A673 (cell line): ENCODE data around the gene TSSK2. TPM values are rescaled to one million over a fixed set of nuclear protein-coding genes. Genes with fewer than 3 reads are reported as not detected.

Experiments
- BruUV-seq: library from RNA; stranded (reverse); fragments of 400-500 nt; replicated peaks from 2 replicates; lab custom pipeline; 2021; lab: Mats Ljungman, UMichigan
- CTCF ChIA-PET: fragments of 300-600 bp; sonication (Branson Sonifier 250); formaldehyde crosslinking; loops from one replicate; lab custom pipeline; 2022; ENCODE audit warnings: antibody characterized with exemption; lab: Charles Lee
- POLR2A ChIA-PET: fragments of 300-600 bp; sonication (Branson Sonifier 250); formaldehyde crosslinking; loops from one replicate; lab custom pipeline; 2022; ENCODE audit warnings: antibody characterized with exemption; ENCODE audit not compliant: low non-redundant PET; lab: Charles Lee
- DNase-seq: peaks from one replicate; pipeline ENCODE4 v3.0.0-alpha.2; 2015; ENCODE audit warnings: low spot score
- H3K27ac ChIP-seq: fragments of 200-600 bp; sonication (generic); 2 replicates; pipeline ENCODE4 v1.5.1; 2016; ENCODE audit warnings: mixed run types, low read depth, mild to moderate bottlenecking, mixed read lengths, antibody characterized with exemption, low read length; ENCODE audit not compliant: poor library complexity, severe bottlenecking
- H3K27me3 ChIP-seq: fragments of 200-600 bp; sonication (generic); replicated peaks from 2 replicates; pipeline ENCODE4 v1.6.1; 2017; ENCODE audit warnings: mixed run types, low read depth, mild to moderate bottlenecking, mixed read lengths, antibody characterized with exemption, low read length; ENCODE audit not compliant: insufficient read depth, poor library complexity
- H3K36me3 ChIP-seq: fragments of 200-600 bp; sonication (generic); 2 replicates; pipeline ENCODE4 v1.6.1; 2016; ENCODE audit warnings: mixed run types, mild to moderate bottlenecking, mixed read lengths, antibody characterized with exemption, low read length; ENCODE audit not compliant: insufficient read depth, poor library complexity, severe bottlenecking
- H3K4me1 ChIP-seq: fragments of 200-600 bp; sonication (generic); 2 replicates; pipeline ENCODE4 v1.6.1; 2017; ENCODE audit warnings: mixed run types, mild to moderate bottlenecking, mixed read lengths, antibody characterized with exemption, low read length; ENCODE audit not compliant: insufficient read depth, poor library complexity, severe bottlenecking
- H3K4me3 ChIP-seq: fragments of 200-600 bp; sonication (generic); 2 replicates; pipeline ENCODE4 v1.5.1; 2016; ENCODE audit warnings: low read depth, mixed run types, mild to moderate bottlenecking, mixed read lengths, low read length; ENCODE audit not compliant: poor library complexity, severe bottlenecking
- H3K9me3 ChIP-seq: fragments of 200-600 bp; sonication (generic); 2 replicates; pipeline ENCODE4 v1.6.1; 2016; ENCODE audit warnings: mixed run types, low read depth, mild to moderate bottlenecking, mixed read lengths, antibody characterized with exemption, low read length; ENCODE audit not compliant: poor library complexity, severe bottlenecking
- EZH2 ChIP-seq: fragments of 200-600 bp; sonication (generic); IDR thresholded peaks from 2 replicates; pipeline ENCODE4 v1.6.1; 2017; ENCODE audit warnings: borderline replicate concordance, low read depth, mild to moderate bottlenecking, mixed read lengths, antibody characterized with exemption, low read length; ENCODE audit not compliant: poor library complexity, severe bottlenecking
- intact Hi-C: fragments of 100-400 bp; cut with micrococcal nuclease; formaldehyde crosslinking; loops from one replicate; pipeline ENCODE4 v1.10.0; 2022; ENCODE audit not compliant: unreplicated experiment
- total RNA-seq: library from RNA; stranded (reverse); gene quantifications from 2 replicates; pipeline ENCODE4 v1.2.3, GENCODE V29; 2021
- TF ChIP-seq, protein P1 (sequence below): fragments of 300-800, 200-600 bp; sonication (generic); conservative IDR thresholded peaks from 2 replicates; pipeline ENCODE4 v1.5.1; 2017; ENCODE audit warnings: low read depth, mild to moderate bottlenecking, antibody characterized with exemption, low read length, moderate library complexity, mixed read lengths

Gene TSSK2
- total RNA-seq, 1 experiment from 2014 or later: not detected

DNA sequence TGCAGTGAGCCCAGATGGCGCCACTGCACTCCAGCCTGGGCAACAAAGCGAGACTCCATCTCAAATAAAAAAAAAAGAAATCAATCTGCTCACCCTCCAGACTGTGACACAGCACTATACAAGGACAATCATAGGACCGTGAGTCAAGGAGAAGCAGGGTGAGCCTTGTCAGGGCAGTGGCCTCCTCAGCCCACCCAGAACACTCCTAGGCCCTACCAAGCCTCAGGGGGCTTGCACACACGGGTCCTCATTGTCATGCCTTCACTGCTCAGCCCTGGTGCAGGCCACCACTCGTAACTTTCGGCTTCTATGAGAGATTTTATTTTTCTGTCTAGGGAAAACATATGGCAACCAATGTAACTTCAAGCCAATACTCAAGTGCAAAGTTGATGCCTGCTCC lies 44.7 kb upstream of the TSSK2 start:
- CTCF ChIA-PET: no interaction called here

DNA sequence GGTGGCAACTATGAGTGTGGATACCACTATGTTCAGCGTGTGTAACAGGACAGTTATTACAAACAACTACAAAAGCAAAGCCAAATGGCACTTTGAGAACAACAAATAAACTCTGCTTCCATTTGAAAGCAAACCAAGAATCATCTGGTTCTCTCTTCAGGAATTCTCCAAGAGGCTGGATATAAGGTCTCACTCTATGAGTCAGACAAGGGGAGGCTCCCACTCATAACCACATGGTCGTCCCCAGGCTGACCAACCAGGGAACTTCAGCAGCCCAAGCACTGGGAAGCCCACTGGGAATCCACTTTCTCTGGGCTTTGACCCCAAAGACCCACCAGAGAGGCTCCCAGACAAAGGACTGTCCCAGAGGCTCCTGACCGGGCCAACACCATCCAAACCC lies 44.2 kb upstream of the TSSK2 start:
- no peaks in the 10 kb centered on the region for H3K9me3 ChIP-seq
- intact Hi-C loops: no loop called here
- H3K36me3 ChIP-seq: no peaks in the 10 kb centered on the region
- no peak overlapping the region for H3K4me3 ChIP-seq
- ChIA-PET CTCF (no interaction called here), POLR2A (no interaction called here)
- H3K27ac ChIP-seq: no peak overlapping the region
- TF ChIP-seq, protein P1, sequence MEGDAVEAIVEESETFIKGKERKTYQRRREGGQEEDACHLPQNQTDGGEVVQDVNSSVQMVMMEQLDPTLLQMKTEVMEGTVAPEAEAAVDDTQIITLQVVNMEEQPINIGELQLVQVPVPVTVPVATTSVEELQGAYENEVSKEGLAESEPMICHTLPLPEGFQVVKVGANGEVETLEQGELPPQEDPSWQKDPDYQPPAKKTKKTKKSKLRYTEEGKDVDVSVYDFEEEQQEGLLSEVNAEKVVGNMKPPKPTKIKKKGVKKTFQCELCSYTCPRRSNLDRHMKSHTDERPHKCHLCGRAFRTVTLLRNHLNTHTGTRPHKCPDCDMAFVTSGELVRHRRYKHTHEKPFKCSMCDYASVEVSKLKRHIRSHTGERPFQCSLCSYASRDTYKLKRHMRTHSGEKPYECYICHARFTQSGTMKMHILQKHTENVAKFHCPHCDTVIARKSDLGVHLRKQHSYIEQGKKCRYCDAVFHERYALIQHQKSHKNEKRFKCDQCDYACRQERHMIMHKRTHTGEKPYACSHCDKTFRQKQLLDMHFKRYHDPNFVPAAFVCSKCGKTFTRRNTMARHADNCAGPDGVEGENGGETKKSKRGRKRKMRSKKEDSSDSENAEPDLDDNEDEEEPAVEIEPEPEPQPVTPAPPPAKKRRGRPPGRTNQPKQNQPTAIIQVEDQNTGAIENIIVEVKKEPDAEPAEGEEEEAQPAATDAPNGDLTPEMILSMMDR: no peak
- TF ChIP-seq EZH2: no peak
- no peak for DNase-seq
- no TSS peak for BruUV-seq
- H3K27me3 ChIP-seq: no peaks in the 10 kb centered on the region
- H3K4me1 ChIP-seq: peaks cover 14% of the 10 kb centered on the region

More for the DNA sequence above, 44.7 kb upstream of the TSSK2 start:
- Histone ChIP-seq H3K27ac (peak overlapping the region; percentile 42), H3K4me3 (no peak overlapping the region), H3K9me3 (no peaks in the 10 kb centered on the region), H3K27me3 (no peaks in the 10 kb centered on the region), H3K36me3 (peaks cover 2% of the 10 kb centered on the region), H3K4me1 (peaks cover 14% of the 10 kb centered on the region)
- TF ChIP-seq EZH2: no peak
- TF ChIP-seq, protein P1: no peak
- POLR2A ChIA-PET: no interaction called here
- no TSS peak for BruUV-seq
- DNase-seq: no peak
- intact Hi-C loops: no loop called here

DNA sequence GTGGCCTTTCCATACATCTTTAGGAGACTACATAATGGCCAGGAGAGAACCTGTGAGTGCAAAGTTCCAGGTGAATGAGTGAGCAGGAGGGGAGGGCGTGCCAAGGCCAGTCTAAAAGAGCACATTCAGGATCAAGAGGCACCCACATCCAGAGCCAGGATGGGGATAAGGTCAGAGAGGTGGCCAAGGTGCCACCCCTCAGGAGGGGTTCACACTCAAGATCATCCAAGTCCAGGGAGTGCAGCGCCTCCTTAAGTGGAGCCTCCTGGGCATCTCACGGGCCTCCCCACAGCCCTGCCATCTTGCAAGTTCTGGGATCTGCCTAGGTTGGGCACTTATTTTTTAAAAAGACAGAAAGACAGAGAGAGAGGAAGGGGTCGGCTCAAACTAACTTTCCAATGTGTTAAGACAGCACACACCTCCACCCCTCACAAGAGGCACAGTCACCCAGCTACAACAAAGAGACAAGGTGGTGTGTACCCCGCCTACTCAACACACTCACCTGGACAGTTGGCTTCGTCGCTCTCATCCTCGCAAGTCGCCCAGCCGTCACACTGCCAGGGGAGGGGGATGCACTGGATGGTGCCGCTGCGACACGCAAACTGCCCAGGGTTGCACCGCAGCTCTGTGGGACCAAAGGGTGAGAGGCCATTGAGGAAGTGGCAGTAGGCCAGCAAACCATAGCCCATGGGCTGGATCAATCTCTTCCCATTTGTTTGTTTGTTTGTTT lies 42.1 kb upstream of the TSSK2 start:
- Histone ChIP-seq H3K27ac (no peak overlapping the region), H3K4me1 (peaks cover 14% of the 10 kb centered on the region), H3K27me3 (no peaks in the 10 kb centered on the region), H3K36me3 (no peaks in the 10 kb centered on the region), H3K4me3 (no peak overlapping the region), H3K9me3 (no peaks in the 10 kb centered on the region)
- intact Hi-C loops: no loop called here
- BruUV-seq: no TSS peak
- TF ChIP-seq, protein P1: no peak
- no peak for TF ChIP-seq EZH2
- POLR2A ChIA-PET: no interaction called here
- no peak for DNase-seq
- CTCF ChIA-PET: no interaction called here
